Body of pancreas (tissue), 4 donors: ENCODE data around the gene CLSTN1.

ENCODE experiments used
- CTCF ChIP-seq, 7 experiments: fragments of 450-650 bp in 4 of 7; fragments of 200-600 bp in 3 of 7; sonication (generic) in 3 of 7; IDR thresholded peaks; one replicate each; pipeline ENCODE4 v1.5.1; 2016 to 2019; ENCODE audit warnings: antibody characterized with exemption in 7 of 7
- POLR2A ChIP-seq, 3 donors: fragments of 450-650 bp; IDR thresholded peaks; one replicate each; pipeline ENCODE4 v1.6.1; 2016; ENCODE audit warnings: antibody characterized with exemption in 3 of 3, mild to moderate bottlenecking in 2 of 3

- TF ChIP-seq CTCF (IDR thresholded peaks at IDR 0.05) (no peak), POLR2A (IDR thresholded peaks at IDR 0.05) (no peak)
Observed at GRCh38 chr1:9793291-9793690, 30.5 kb downstream of the CLSTN1 start.
